HUES64 (cell line): ENCODE data around the gene BRF1.
"Not testable (repeated sequence)": the region's sequence is repeated elsewhere in the genome, so short reads cannot be mapped to it uniquely, and the experiment has no call there.

ENCODE experiments used
- H3K27ac ChIP-seq: 2 replicates; pipeline ENCODE4 v1.7.0; 2013; ENCODE audit warnings: low read depth, low read length, inconsistent platforms
- H3K27me3 ChIP-seq: 2 replicates; pipeline ENCODE4 v1.6.1; 2013; ENCODE audit warnings: mild to moderate bottlenecking, low read length; ENCODE audit not compliant: insufficient read depth
- H3K36me3 ChIP-seq: 2 replicates; pipeline ENCODE4 v1.6.1; 2013; ENCODE audit warnings: mild to moderate bottlenecking, low read length; ENCODE audit not compliant: insufficient read depth
- H3K4me1 ChIP-seq: 2 replicates; pipeline ENCODE4 v1.6.1; 2013; ENCODE audit warnings: mild to moderate bottlenecking, low read length, moderate library complexity; ENCODE audit not compliant: insufficient read depth
- H3K4me3 ChIP-seq: 2 replicates; pipeline ENCODE4 v1.5.1; 2013; ENCODE audit warnings: mild to moderate bottlenecking, low read length, moderate library complexity
- H3K9ac ChIP-seq: 2 replicates; pipeline ENCODE4 v1.6.1; 2013; ENCODE audit warnings: mild to moderate bottlenecking, low read depth, low read length
- H3K9me3 ChIP-seq: 2 replicates; pipeline ENCODE4 v1.6.1; 2013; ENCODE audit warnings: low read depth, low read length; ENCODE audit not compliant: insufficient read depth
- WGBS: fragments of 150-250, 120-280 bp; methylation state at CpG from one replicate; pipeline ENCODE4 v1.1.7; 2013; ENCODE audit warnings: missing lambda C conversion rate; 5-methylcytosine and 5-hydroxymethylcytosine counted together

Gene BRF1

GRCh38 chr14:105283899-105284298 is 16.9 kb downstream of the BRF1 start:
- Histone ChIP-seq H3K36me3 (no peaks in the 10 kb centered on the region), H3K4me1 (no peaks in the 10 kb centered on the region), H3K4me3 (no peak overlapping the region)

GRCh38 chr14:105283028-105283427 is 17.8 kb downstream of the BRF1 start:
- Histone ChIP-seq H3K4me3 (no peak overlapping the region), H3K9me3 (no peaks in the 10 kb centered on the region), H3K9ac (no peak overlapping the region), H3K27ac (no peak overlapping the region), H3K36me3 (no peaks in the 10 kb centered on the region), H3K27me3 (no peaks in the 10 kb centered on the region), H3K4me1 (no peaks in the 10 kb centered on the region)
- 42% methylated on average over 10 of the region's 10 CpGs for WGBS

More at GRCh38 chr14:105283899-105284298, 16.9 kb downstream of the BRF1 start:
- Histone ChIP-seq H3K9ac (no peak overlapping the region), H3K9me3 (no peaks in the 10 kb centered on the region), H3K27me3 (no peaks in the 10 kb centered on the region), H3K27ac (no peak overlapping the region)
- WGBS: 91% methylated on average over 15 of the region's 15 CpGs

- Histone ChIP-seq H3K9me3 (no peaks in the 10 kb centered on the region), H3K9ac (no peak overlapping the region), H3K36me3 (no peaks in the 10 kb centered on the region), H3K4me3 (no peak overlapping the region), H3K27me3 (no peaks in the 10 kb centered on the region), H3K4me1 (no peaks in the 10 kb centered on the region), H3K27ac (no peak overlapping the region)
- 72% methylated on average over 14 of the region's 16 CpGs for WGBS
Measured at GRCh38 chr14:105282098-105282725, 18.6 kb downstream of the BRF1 start.

- Histone ChIP-seq H3K27ac (no peak overlapping the region), H3K27me3 (no peaks in the 10 kb centered on the region), H3K9me3 (no peaks in the 10 kb centered on the region), H3K4me1 (no peaks in the 10 kb centered on the region), H3K4me3 (no peak overlapping the region), H3K36me3 (no peaks in the 10 kb centered on the region), H3K9ac (no peak overlapping the region)
- WGBS: 73% methylated on average over 23 of the region's 23 CpGs
Measured at GRCh38 chr14:105281371-105282097, 19.3 kb downstream of the BRF1 start.

GRCh38 chr14:105280525-105280924 is 20.3 kb downstream of the BRF1 start:
- no peak overlapping the region for H3K27ac ChIP-seq
- WGBS: 97% methylated on average over 21 of the region's 21 CpGs
- no peak overlapping the region for H3K4me3 ChIP-seq
- H3K9ac ChIP-seq: no peak overlapping the region
- no peaks in the 10 kb centered on the region for H3K36me3 ChIP-seq
- no peaks in the 10 kb centered on the region for H3K27me3 ChIP-seq
- H3K9me3 ChIP-seq: no peaks in the 10 kb centered on the region
- no peaks in the 10 kb centered on the region for H3K4me1 ChIP-seq

GRCh38 chr14:105279642-105280361 is 21.0 kb downstream of the BRF1 start:
- Histone ChIP-seq H3K27ac (no peak overlapping the region), H3K9me3 (no peaks in the 10 kb centered on the region), H3K4me1 (no peaks in the 10 kb centered on the region), H3K4me3 (no peak overlapping the region), H3K36me3 (no peaks in the 10 kb centered on the region), H3K27me3 (no peaks in the 10 kb centered on the region), H3K9ac (no peak overlapping the region)
- 96% methylated on average over 18 of the region's 18 CpGs for WGBS

GRCh38 chr14:105277448-105277847 is 23.4 kb downstream of the BRF1 start:
- WGBS: 79% methylated on average over 2 of the region's 4 CpGs
- not testable (repeated sequence) for H3K27me3 ChIP-seq, H3K36me3 ChIP-seq, H3K27ac ChIP-seq, H3K9me3 ChIP-seq, H3K4me3 ChIP-seq, H3K4me1 ChIP-seq, H3K9ac ChIP-seq

- Histone ChIP-seq H3K27me3 (no peaks in the 10 kb centered on the region), H3K4me1 (no peaks in the 10 kb centered on the region), H3K9me3 (no peaks in the 10 kb centered on the region), H3K9ac (no peak overlapping the region), H3K4me3 (no peak overlapping the region), H3K27ac (no peak overlapping the region), H3K36me3 (no peaks in the 10 kb centered on the region)
- WGBS: 87% methylated on average over 15 of the region's 16 CpGs
Measured at GRCh38 chr14:105275267-105275946, 25.4 kb downstream of the BRF1 start.

- H3K36me3 ChIP-seq: no peaks in the 10 kb centered on the region
- no peak overlapping the region for H3K27ac ChIP-seq
- no peaks in the 10 kb centered on the region for H3K9me3 ChIP-seq
- no peaks in the 10 kb centered on the region for H3K4me1 ChIP-seq
- no peak overlapping the region for H3K9ac ChIP-seq
- H3K27me3 ChIP-seq: no peaks in the 10 kb centered on the region
- no peak overlapping the region for H3K4me3 ChIP-seq
- 93% methylated on average over 6 of the region's 6 CpGs for WGBS
Measured at GRCh38 chr14:105274637-105275036, 26.2 kb downstream of the BRF1 start.

- Histone ChIP-seq H3K27ac (no peak overlapping the region), H3K27me3 (no peaks in the 10 kb centered on the region), H3K9ac (no peak overlapping the region), H3K9me3 (no peaks in the 10 kb centered on the region), H3K4me1 (no peaks in the 10 kb centered on the region), H3K4me3 (no peak overlapping the region), H3K36me3 (no peaks in the 10 kb centered on the region)
- 92% methylated on average over 12 of the region's 12 CpGs for WGBS
Measured at GRCh38 chr14:105273062-105273461, 27.7 kb downstream of the BRF1 start.

- H3K36me3 ChIP-seq: no peaks in the 10 kb centered on the region
- H3K9ac ChIP-seq: no peak overlapping the region
- WGBS: 92% methylated on average over 15 of the region's 15 CpGs
- H3K9me3 ChIP-seq: no peaks in the 10 kb centered on the region
- no peaks in the 10 kb centered on the region for H3K4me1 ChIP-seq
- no peak overlapping the region for H3K27ac ChIP-seq
- H3K4me3 ChIP-seq: no peak overlapping the region
- no peaks in the 10 kb centered on the region for H3K27me3 ChIP-seq
Measured at GRCh38 chr14:105272623-105273022, 28.2 kb downstream of the BRF1 start.
